ENCODE data around the gene LRRFIP1. TPM values are rescaled to one million over a fixed set of nuclear protein-coding genes. Genes with fewer than 3 reads are reported as not detected.

LRRFIP1 gene
- total and polyA plus RNA-seq, 9 of the 15 experiments (the other 6 are each of a cell fraction or from before 2014, with no cell fraction given) = 13.1 to 45.2 (median 31.3) TPM

- Histone ChIP-seq H3K27me3 (ENCODE audit: control insufficient read depth in 2 of 2, insufficient read depth in 2 of 2, low read length in 2 of 2) (no peaks in the 10 kb centered on the region), H2AFZ (ENCODE audit: low read depth, low read length) (no peak overlapping the region), H3K27ac (ENCODE audit: extremely low read depth, low read depth, low read length) (no peak overlapping the region), H4K20me1 (replicated peaks; ENCODE audit: control insufficient read depth, insufficient read depth, low read length) (no peaks in the 10 kb centered on the region), H3K4me3 (no peak overlapping the region), H3K36me3 (ENCODE audit: control insufficient read depth, insufficient read depth, low read length) (peaks cover 5% of the 10 kb centered on the region; the same call in 1 of the 3 replicates), H3K9ac (ENCODE audit: insufficient read depth in 1 of 2, low read depth in 2 of 2, low read length in 2 of 2) (no peak overlapping the region), H3K9me1 (ENCODE audit: control insufficient read depth, insufficient read depth, low read length) (no peaks in the 10 kb centered on the region), H3K9me3 (replicated peaks; ENCODE audit: control insufficient read depth, insufficient read depth, low read depth, low read length) (no peaks in the 10 kb centered on the region), H3K4me1 (replicated peaks in 1 of 2; ENCODE audit: control insufficient read depth in 2 of 2, insufficient read depth in 2 of 2, low read length in 2 of 2) (peaks cover 0 to 14% of the 10 kb centered on the region in 2 experiments; a peak in 3 of 5 replicates), H3K4me2 (ENCODE audit: insufficient read depth, low read length) (no peak overlapping the region), H3K79me2 (ENCODE audit: control insufficient read depth, insufficient read depth, low read length) (no peaks in the 10 kb centered on the region)
- BruUV-seq (replicated peaks) = no TSS peak
- intact Hi-C loops (cut with micrococcal nuclease) = no loop called here
- POLR2A ChIA-PET = no interaction called here
- WGBS (ENCODE audit: insufficient coverage, low coverage, missing lambda C conversion rate) = 75% methylated on average over 8 of the region's 9 CpGs
- CTCF ChIA-PET (ENCODE audit: low intra/inter-chr PET ratio) = no interaction called here
- in situ Hi-C loops (cut with MboI) = no loop called here
- ATAC-seq = no peak
- DNase-seq (ENCODE audit: extremely low read depth in 1 of 4, low spot score in 3 of 4) = no peak
- no peak for FAIRE-seq
- no peak for TF ChIP-seq ZNF41 (CRISPR knock-in tag; conservative IDR thresholded peaks at IDR 0.05)
- TF ChIP-seq PHF8 (IDR thresholded peaks at IDR 0.05; ENCODE audit: borderline replicate concordance, low read length) = no peak
- no peak for TF ChIP-seq ZFP36 (IDR thresholded peaks at IDR 0.05; ENCODE audit: low read depth, low read length, partially characterized antibody)
- TF ChIP-seq PHF20 (IDR thresholded peaks at IDR 0.05; ENCODE audit: partially characterized antibody) = no peak
- no peak for TF ChIP-seq NFRKB (IDR thresholded peaks at IDR 0.05; ENCODE audit: low read depth)
- TF ChIP-seq ZBTB43 (CRISPR knock-in tag; IDR thresholded peaks at IDR 0.05) = no peak
- no peak for TF ChIP-seq NCOR1 (IDR thresholded peaks at IDR 0.05)
- no peak for TF ChIP-seq RBM22 (IDR thresholded peaks at IDR 0.05; ENCODE audit: low read depth, low read length, poor library complexity, severe bottlenecking)
- no peak for TF ChIP-seq GABPB2 (CRISPR knock-in tag; conservative IDR thresholded peaks at IDR 0.05)
- TF ChIP-seq ZNF764 (CRISPR knock-in tag; IDR thresholded peaks at IDR 0.05; ENCODE audit: low read depth) = no peak
- TF ChIP-seq SRF (CRISPR knock-in tag; IDR thresholded peaks at IDR 0.05) = no peak
- no peak for TF ChIP-seq MYBL2 (IDR thresholded peaks at IDR 0.05; ENCODE audit: low read depth)
- no peak for TF ChIP-seq MYBL2 (CRISPR knock-in tag; IDR thresholded peaks at IDR 0.05; ENCODE audit: borderline replicate concordance)
- TF ChIP-seq PHTF2 (CRISPR knock-in tag; IDR thresholded peaks at IDR 0.05) = no peak
- TF ChIP-seq RFX1 (IDR thresholded peaks at IDR 0.05) = no peak
- TF ChIP-seq FOXO4 (CRISPR knock-in tag; IDR thresholded peaks at IDR 0.05) = no peak
- no peak for TF ChIP-seq E2F3 (CRISPR knock-in tag; IDR thresholded peaks at IDR 0.05)
- TF ChIP-seq OTX1 (CRISPR knock-in tag; IDR thresholded peaks at IDR 0.05) = no peak
- no peak for TF ChIP-seq POLR2H (tag; IDR thresholded peaks at IDR 0.05; ENCODE audit: low read depth)
- no peak for TF ChIP-seq SP1 (CRISPR knock-in tag; IDR thresholded peaks at IDR 0.05)
Observed at GRCh38 chr2:237737196-237737865, 109.9 kb downstream of the LRRFIP1 start.

Data from K562 (cell line).